ENCODE measurements around the gene CUX1. TPM values are rescaled to one million over a fixed set of nuclear protein-coding genes. Genes with fewer than 3 reads are reported as not detected.

The CUX1 gene
- total and polyA plus RNA-seq, 2 donors (not counting 1 experiment from before 2014, with no cell fraction given), result 10.8 to 86.5 TPM

GRCh38 chr7:102261451-102261850 lies 444.0 kb downstream of the CUX1 start:
- ATAC-seq (ENCODE audit: low read depth) (no peak), DNase-seq (no peak)
- Histone ChIP-seq H4K20me1 (ENCODE audit: control insufficient read depth, insufficient read depth, low read length, poor library complexity, severe bottlenecking) (no peaks in the 10 kb centered on the region), H3K9me3 (ENCODE audit: control extremely low read depth in 1 of 3, control insufficient read depth in 2 of 3, insufficient read depth in 1 of 3, low read length in 2 of 3) (no peaks in the 10 kb centered on the region), H3K36me3 (replicated peaks in 1 of 2; ENCODE audit: control extremely low read depth in 1 of 2, control insufficient read depth in 1 of 2, extremely low read depth in 1 of 2, insufficient read depth in 2 of 2, low read length in 1 of 2) (no peaks in the 10 kb centered on the region), H3K27ac (ENCODE audit: low read length in 2 of 2) (no peak overlapping the region), H3K4me1 (ENCODE audit: control insufficient read depth in 2 of 2, insufficient read depth in 2 of 2, low read length in 2 of 2) (no peaks in the 10 kb centered on the region), H3K79me2 (ENCODE audit: control insufficient read depth, insufficient read depth, low read length) (no peaks in the 10 kb centered on the region), H3K4me3 (ENCODE audit: control extremely low read depth in 1 of 5, extremely low read depth in 1 of 5, insufficient read depth in 1 of 5, low read depth in 2 of 5, low read length in 4 of 5) (no peak overlapping the region), H3K27me3 (replicated peaks in 1 of 4; ENCODE audit: control extremely low read depth in 1 of 4, control insufficient read depth in 3 of 4, insufficient read depth in 4 of 4, low read length in 3 of 4) (no peaks in the 10 kb centered on the region), H2AFZ (ENCODE audit: insufficient read depth, low read depth, low read length, poor library complexity, severe bottlenecking) (no peak overlapping the region), H3K9ac (ENCODE audit: low read length) (no peak overlapping the region), H3K4me2 (replicated peaks; ENCODE audit: low read depth, low read length, poor library complexity, severe bottlenecking) (no peak overlapping the region)
- ChIA-PET CTCF (interaction anchor here (0.7 kb wide), 1 partner anchor 11 kb away, joined by 3 read pairs; no protein-coding TSS in a partner anchor), POLR2A (no interaction called here)
- 92% methylated on average over 8 of the region's 9 CpGs for WGBS (ENCODE audit: insufficient coverage)
- intact Hi-C loops (cut with micrococcal nuclease), result no loop called here
- Mint-ChIP-seq H3K4me3 (no peak overlapping the region), H3K4me1 (no peaks in the 10 kb centered on the region), H3K9me3 (ENCODE audit: insufficient read depth) (no peaks in the 10 kb centered on the region), H3K27me3 (no peaks in the 10 kb centered on the region), H3K27ac (no peak overlapping the region)
- TF ChIP-seq CTCF (IDR thresholded peaks at IDR 0.05) (no peak), EZH2 (IDR thresholded peaks at IDR 0.05; ENCODE audit: borderline replicate concordance, insufficient read depth, low read depth, low read length, poor library complexity, severe bottlenecking) (no peak)

DNA sequence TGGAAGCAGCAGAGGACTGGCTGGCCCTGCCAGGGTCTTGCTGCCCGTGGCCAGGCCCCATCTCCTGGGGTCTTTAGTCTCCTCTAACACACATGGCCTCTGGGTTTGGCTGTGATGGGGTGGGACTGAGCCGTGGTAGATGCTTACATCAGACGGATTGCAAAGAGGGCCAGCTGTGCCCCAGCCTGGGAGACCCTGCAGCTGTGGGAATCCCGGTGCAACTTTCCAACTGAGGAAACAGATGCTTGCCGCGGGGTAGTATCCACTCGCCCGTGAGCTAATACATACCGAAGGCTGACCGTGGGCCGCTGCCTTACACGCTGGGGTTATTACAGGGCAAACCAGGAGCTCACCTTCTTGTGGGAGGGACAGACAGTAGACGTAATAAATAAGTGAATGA lies 445.1 kb downstream of the CUX1 start:
- no peak overlapping the region for H3K4me3 Mint-ChIP-seq
- Histone ChIP-seq H3K9ac (ENCODE audit: low read length) (no peak overlapping the region), H3K4me1 (ENCODE audit: control insufficient read depth in 2 of 2, insufficient read depth in 2 of 2, low read length in 2 of 2) (no peaks in the 10 kb centered on the region), H3K4me2 (replicated peaks; ENCODE audit: low read depth, low read length, poor library complexity, severe bottlenecking) (no peak overlapping the region), H3K27me3 (replicated peaks in 1 of 4; ENCODE audit: control extremely low read depth in 1 of 4, control insufficient read depth in 3 of 4, insufficient read depth in 4 of 4, low read length in 3 of 4) (no peaks in the 10 kb centered on the region), H3K36me3 (replicated peaks in 1 of 2; ENCODE audit: control extremely low read depth in 1 of 2, control insufficient read depth in 1 of 2, extremely low read depth in 1 of 2, insufficient read depth in 2 of 2, low read length in 1 of 2) (no peaks in the 10 kb centered on the region), H3K4me3 (ENCODE audit: control extremely low read depth in 1 of 5, extremely low read depth in 1 of 5, insufficient read depth in 1 of 5, low read depth in 2 of 5, low read length in 4 of 5) (no peak overlapping the region), H4K20me1 (ENCODE audit: control insufficient read depth, insufficient read depth, low read length, poor library complexity, severe bottlenecking) (no peaks in the 10 kb centered on the region), H3K27ac (ENCODE audit: low read length in 2 of 2) (no peak overlapping the region), H3K9me3 (ENCODE audit: control extremely low read depth in 1 of 3, control insufficient read depth in 2 of 3, insufficient read depth in 1 of 3, low read length in 2 of 3) (no peaks in the 10 kb centered on the region), H2AFZ (ENCODE audit: insufficient read depth, low read depth, low read length, poor library complexity, severe bottlenecking) (no peak overlapping the region), H3K79me2 (ENCODE audit: control insufficient read depth, insufficient read depth, low read length) (no peaks in the 10 kb centered on the region)
- no peaks in the 10 kb centered on the region for H3K9me3 Mint-ChIP-seq (ENCODE audit: insufficient read depth)
- POLR2A ChIA-PET, result no interaction called here
- DNase-seq (no peak), ATAC-seq (ENCODE audit: low read depth) (no peak)
- no peaks in the 10 kb centered on the region for H3K27me3 Mint-ChIP-seq
- no peak overlapping the region for H3K27ac Mint-ChIP-seq
- TF ChIP-seq EZH2 (IDR thresholded peaks at IDR 0.05; ENCODE audit: borderline replicate concordance, insufficient read depth, low read depth, low read length, poor library complexity, severe bottlenecking) (no peak), CTCF (IDR thresholded peaks at IDR 0.05) (no peak)
- no peaks in the 10 kb centered on the region for H3K4me1 Mint-ChIP-seq
- intact Hi-C loops (cut with micrococcal nuclease), result no loop called here
- CTCF ChIA-PET, result interaction anchor here (0.7 kb wide), 1 partner anchor 12 kb away, joined by 4 read pairs; no protein-coding TSS in a partner anchor
- 93% methylated on average over 12 of the region's 13 CpGs for WGBS (ENCODE audit: insufficient coverage)
